ENCODE results near the gene CPM. TPM values are rescaled to one million over a fixed set of nuclear protein-coding genes. Genes with fewer than 3 reads are reported as not detected.
"Not testable (repeated sequence)": the region's sequence is repeated elsewhere in the genome, so short reads cannot be mapped to it uniquely, and the experiment has no call there.

CPM gene
- total RNA-seq, 2 experiments from 2014 or later, result 3.8 to 13.0 TPM

DNA sequence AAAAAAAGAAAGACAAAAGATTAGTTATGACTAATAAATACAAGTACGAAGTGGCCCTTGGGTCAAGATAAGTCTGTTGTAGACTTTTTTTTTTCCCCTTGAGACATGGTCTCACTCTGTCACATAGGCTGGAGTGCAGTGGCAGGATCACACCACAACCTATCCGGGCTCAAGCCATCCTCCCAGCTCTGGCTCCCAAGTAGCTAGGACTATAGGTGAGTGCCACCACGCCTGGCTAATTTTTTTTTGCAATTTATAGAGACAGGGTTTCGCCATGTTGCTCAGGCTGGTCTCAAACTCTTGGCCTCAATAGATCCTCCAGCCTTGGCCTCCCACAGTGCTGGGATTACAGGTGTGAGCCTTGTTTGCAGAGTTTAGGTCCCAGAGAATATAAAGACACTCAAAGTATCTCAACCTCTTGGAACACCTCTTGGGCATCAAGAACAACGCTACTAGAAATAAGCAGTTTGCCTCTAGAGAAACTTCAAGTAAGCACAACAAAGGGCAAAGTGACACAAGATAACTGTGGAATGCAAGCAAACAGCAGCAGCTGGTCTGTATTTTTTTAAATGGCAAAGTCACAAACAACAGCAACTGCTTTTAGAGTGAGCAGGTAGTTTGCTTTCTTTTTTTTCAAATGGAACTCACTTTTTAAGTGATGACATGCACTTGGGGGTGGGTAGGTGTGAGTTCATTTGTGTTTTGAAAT is 128.9 kb downstream of the CPM start:
- no peaks in the 10 kb centered on the region; the same call in 1 of the 2 replicates for H3K9me3 ChIP-seq (ENCODE audit: low read length)
- H4K20me1 ChIP-seq (ENCODE audit: insufficient read depth, low read length), result peaks cover 2% of the 10 kb centered on the region; the same call in 1 of the 2 replicates
- H3K4me1 ChIP-seq (ENCODE audit: insufficient read depth, low read length, poor library complexity, severe bottlenecking), result peaks cover 55% of the 10 kb centered on the region
- ChIA-PET POLR2A (interaction anchor here (0.6 to 1.1 kb wide), 6 partner anchors 9 to 72 kb away, joined by 3 to 4 read pairs (median 3); no protein-coding TSS in a partner anchor), CTCF (ENCODE audit: unreplicated experiment) (no interaction called here)
- H3K79me2 ChIP-seq (ENCODE audit: insufficient read depth, low read depth, low read length), result peaks cover 11% of the 10 kb centered on the region
- no peak overlapping the region for H3K4me2 ChIP-seq (ENCODE audit: low read length)
- DNase-seq (ENCODE audit: low spot score), result no peak
- no peak overlapping the region; the same call in 1 of the 2 replicates for H2AFZ ChIP-seq (ENCODE audit: low read length)
- no peaks in the 10 kb centered on the region for H3K9me2 ChIP-seq (ENCODE audit: insufficient read depth, low read length)
- H3K27ac ChIP-seq (ENCODE audit: low read depth, low read length, poor library complexity, severe bottlenecking), result peak overlapping the region; percentile 100
- H3K4me3 ChIP-seq (ENCODE audit: low read depth, low read length, poor library complexity, severe bottlenecking), result no peak overlapping the region
- H3K36me3 ChIP-seq (ENCODE audit: insufficient read depth, low read length), result peaks cover 9% of the 10 kb centered on the region
- BruUV-seq (replicated peaks), result no TSS peak
- TF ChIP-seq CTCF (conservative IDR thresholded peaks at IDR 0.05; ENCODE audit: low read length) (no peak), EZH2phosphoT487 (IDR thresholded peaks at IDR 0.05; ENCODE audit: borderline replicate concordance, low read depth, low read length) (no peak)
- intact Hi-C loops (cut with micrococcal nuclease; ENCODE audit: unreplicated experiment), result no loop called here

DNA sequence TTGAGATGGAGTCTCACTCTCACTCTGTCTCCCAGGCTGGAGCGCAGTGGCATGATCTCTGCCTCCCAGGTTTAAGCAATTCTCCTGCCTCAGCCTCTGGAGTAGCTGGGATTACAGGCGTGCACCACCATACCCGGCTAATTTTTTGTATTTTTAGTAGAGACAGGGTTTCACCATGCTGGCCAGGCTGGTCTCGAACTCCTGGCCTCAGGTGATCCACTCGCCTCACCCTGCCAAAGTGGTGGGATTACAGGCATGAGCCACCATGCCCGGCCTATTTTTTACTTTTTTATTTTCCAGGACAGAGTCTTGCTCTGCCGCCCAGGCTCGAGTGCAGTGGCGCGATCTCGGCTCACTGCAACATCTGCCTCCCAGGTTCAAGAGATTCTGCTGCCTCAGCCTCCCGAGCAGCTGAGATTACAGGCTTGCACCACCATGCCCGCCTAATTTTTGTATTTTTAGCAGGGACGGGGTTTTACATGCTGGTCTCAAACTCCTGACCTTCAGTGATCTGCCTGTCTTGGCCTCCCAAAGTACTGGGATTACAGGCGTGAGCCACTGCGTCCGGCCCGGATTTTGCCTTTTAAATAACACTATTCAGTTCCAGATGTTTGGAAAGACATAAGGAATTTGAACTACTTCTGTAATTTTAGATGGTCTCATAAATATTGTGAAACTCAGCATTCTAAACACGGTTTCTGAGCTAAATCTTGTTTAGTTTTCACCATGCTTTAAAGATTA is 129.9 kb downstream of the CPM start:
- POLR2A ChIA-PET, result interaction anchor here (0.5 to 1.1 kb wide), 5 partner anchors 8 to 340 kb away, joined by 3 to 4 read pairs (median 3); no protein-coding TSS in a partner anchor
- H3K36me3 ChIP-seq (ENCODE audit: insufficient read depth, low read length); H3K79me2 ChIP-seq (ENCODE audit: insufficient read depth, low read depth, low read length); H3K4me2 ChIP-seq (ENCODE audit: low read length); H3K27ac ChIP-seq (ENCODE audit: low read depth, low read length, poor library complexity, severe bottlenecking); H4K20me1 ChIP-seq (ENCODE audit: insufficient read depth, low read length); H3K4me3 ChIP-seq (ENCODE audit: low read depth, low read length, poor library complexity, severe bottlenecking); H3K9me2 ChIP-seq (ENCODE audit: insufficient read depth, low read length); BruUV-seq (replicated peaks); DNase-seq (ENCODE audit: low spot score); intact Hi-C loops (cut with micrococcal nuclease; ENCODE audit: unreplicated experiment); H3K9me3 ChIP-seq (ENCODE audit: low read length); H2AFZ ChIP-seq (ENCODE audit: low read length); CTCF ChIA-PET (ENCODE audit: unreplicated experiment): not testable (repeated sequence)
- peaks cover 55% of the 10 kb centered on the region for H3K4me1 ChIP-seq (ENCODE audit: insufficient read depth, low read length, poor library complexity, severe bottlenecking)

- Histone ChIP-seq H3K4me1 (ENCODE audit: insufficient read depth, low read length, poor library complexity, severe bottlenecking) (peaks cover 54% of the 10 kb centered on the region), H3K4me2 (ENCODE audit: low read length) (peak overlapping the region; percentile 66), H3K27ac (ENCODE audit: low read depth, low read length, poor library complexity, severe bottlenecking) (peak overlapping the region; percentile 48), H2AFZ (ENCODE audit: low read length) (peak overlapping the region; percentile 100)
- H4K20me1 ChIP-seq (ENCODE audit: insufficient read depth, low read length); DNase-seq (ENCODE audit: low spot score); CTCF ChIA-PET (ENCODE audit: unreplicated experiment); H3K36me3 ChIP-seq (ENCODE audit: insufficient read depth, low read length); H3K9me3 ChIP-seq (ENCODE audit: low read length); H3K79me2 ChIP-seq (ENCODE audit: insufficient read depth, low read depth, low read length); BruUV-seq (replicated peaks); intact Hi-C loops (cut with micrococcal nuclease; ENCODE audit: unreplicated experiment); H3K9me2 ChIP-seq (ENCODE audit: insufficient read depth, low read length); H3K4me3 ChIP-seq (ENCODE audit: low read depth, low read length, poor library complexity, severe bottlenecking): not testable (repeated sequence)
- POLR2A ChIA-PET, result interaction anchor here (0.8 to 1.2 kb wide), 4 partner anchors 9 to 31 kb away, joined by 3 to 4 read pairs (median 3); no protein-coding TSS in a partner anchor
Observed at GRCh38 chr12:68802372-68802745, 130.6 kb downstream of the CPM start.

Small RNA genes within 50 kb of the gene (small RNA-seq; reads per million reads assigned to genes)
- gene AC025423.5, result not detected
- gene RNU7-4P, result 0.16 reads per million

Other genes starting within 250 kb of the CPM start
- 106 and 113 TPM in 2 replicates for gene NUP107, start 246.2 kb downstream of the CPM start, total RNA-seq (2014; rRNA removed; shearing (Covaris generic))
- gene NUP107, start 246.2 kb downstream of the CPM start, total RNA-seq (2022), result 122 and 126 TPM in 2 replicates
- gene SLC35E3, start 187.0 kb downstream of the CPM start, total RNA-seq (2014; rRNA removed; shearing (Covaris generic)), result 24.6 and 26.6 TPM in 2 replicates
- gene SLC35E3, start 187.0 kb downstream of the CPM start, total RNA-seq (2022), result 39.1 and 66.6 TPM in 2 replicates
- 143 and 229 TPM in 2 replicates for gene MDM2, start 125.0 kb downstream of the CPM start, total RNA-seq (2014; rRNA removed; shearing (Covaris generic))
- 318 and 366 TPM in 2 replicates for gene MDM2, start 125.0 kb downstream of the CPM start, total RNA-seq (2022)